BJ (cell line): ENCODE measurements around the gene RIPK4. TPM values are rescaled to one million over a fixed set of nuclear protein-coding genes. Genes with fewer than 3 reads are reported as not detected.

Experiments
- CTCF ChIA-PET: fragments of 350-600 bp; formaldehyde crosslinking; extraction: SDS; loops from one replicate; lab custom pipeline; 2021; ENCODE audit warnings: antibody characterized with exemption, inconsistent platforms; lab: Yijun Ruan, JAX
- POLR2A ChIA-PET: fragments of 300-600 bp; sonication (Branson Sonifier 250); formaldehyde crosslinking; extraction: SDS; loops from one replicate; lab custom pipeline; 2021; ENCODE audit warnings: antibody characterized with exemption; lab: Charles Lee
- DNase-seq: peaks from one replicate; pipeline ENCODE4 v3.0.0-alpha.2; 2011; ENCODE audit warnings: low read depth
- H3K27me3 ChIP-seq: 2 replicates; pipeline ENCODE4 v1.6.0; 2011; ENCODE audit warnings: low read length; ENCODE audit not compliant: control insufficient read depth, insufficient read depth
- H3K36me3 ChIP-seq: 2 replicates; pipeline ENCODE4 v1.5.1; 2011; ENCODE audit warnings: low read length; ENCODE audit not compliant: control insufficient read depth, insufficient read depth
- H3K4me3 ChIP-seq: 2 replicates; pipeline ENCODE4 v1.5.1; 2011; ENCODE audit warnings: low read depth, mild to moderate bottlenecking, control low read depth, low read length
- CTCF ChIP-seq: IDR thresholded peaks from 2 replicates; pipeline ENCODE4 v1.5.1; 2011; ENCODE audit warnings: low read depth, mild to moderate bottlenecking, control low read depth, inconsistent platforms, low read length, moderate library complexity; ENCODE audit not compliant: insufficient read depth
- polyA plus RNA-seq: library from polyadenylated mRNA; depleted of rRNA; stranded (reverse); fragments of >200 nt; gene quantifications from 2 replicates; pipeline ENCODE4 v1.2.3, GENCODE V29; 2011

Gene RIPK4
- polyA plus RNA-seq, 1 experiment: 0.37 TPM

GRCh38 chr21:41759214-41759840, 7.5 kb downstream of the RIPK4 start:
- ChIA-PET CTCF (interaction anchor here (1.4 kb wide), 1 partner anchor 10 kb away, joined by 3 read pairs; no protein-coding TSS in a partner anchor), POLR2A (no interaction called here)
- Histone ChIP-seq H3K4me3 (no peak overlapping the region), H3K36me3 (no peaks in the 10 kb centered on the region), H3K27me3 (no peaks in the 10 kb centered on the region)
- no peak for DNase-seq
- TF ChIP-seq CTCF: no peak

- no peak for DNase-seq
- POLR2A ChIA-PET: no interaction called here
- CTCF ChIA-PET: no interaction called here
- no peak for TF ChIP-seq CTCF
- Histone ChIP-seq H3K27me3 (no peaks in the 10 kb centered on the region), H3K36me3 (no peaks in the 10 kb centered on the region), H3K4me3 (no peak overlapping the region)
Measured at GRCh38 chr21:41758550-41758949, 8.3 kb downstream of the RIPK4 start.

GRCh38 chr21:41755934-41756773, 10.7 kb downstream of the RIPK4 start:
- H3K27me3 ChIP-seq: no peaks in the 10 kb centered on the region
- TF ChIP-seq CTCF: no peak
- ChIA-PET CTCF (interaction anchor here (2.0 kb wide), 1 partner anchor 13 kb away, joined by 5 read pairs; no protein-coding TSS in a partner anchor), POLR2A (no interaction called here)
- H3K4me3 ChIP-seq: no peak overlapping the region
- no peak for DNase-seq
- H3K36me3 ChIP-seq: no peaks in the 10 kb centered on the region

GRCh38 chr21:41755258-41755933, 11.5 kb downstream of the RIPK4 start:
- no peak for DNase-seq
- ChIA-PET POLR2A (no interaction called here), CTCF (interaction anchor here (0.7 to 2.0 kb wide), 2 partner anchors 14 to 61 kb away, joined by 3 to 5 read pairs; no protein-coding TSS in a partner anchor)
- TF ChIP-seq CTCF: no peak
- H3K4me3 ChIP-seq: no peak overlapping the region
- H3K36me3 ChIP-seq: no peaks in the 10 kb centered on the region
- H3K27me3 ChIP-seq: no peaks in the 10 kb centered on the region

- H3K4me3 ChIP-seq: no peak overlapping the region
- POLR2A ChIA-PET: no interaction called here
- CTCF ChIA-PET: interaction anchor here (2.0 kb wide), 1 partner anchor 14 kb away, joined by 5 read pairs; no protein-coding TSS in a partner anchor
- DNase-seq: no peak
- H3K36me3 ChIP-seq: no peaks in the 10 kb centered on the region
- TF ChIP-seq CTCF: no peak
- no peaks in the 10 kb centered on the region for H3K27me3 ChIP-seq
Measured at GRCh38 chr21:41754479-41754891, 12.4 kb downstream of the RIPK4 start.
